Mesothelial cell of epicardium (in vitro differentiated cells): ENCODE measurements around the gene ICOSLG. TPM values are rescaled to one million over a fixed set of nuclear protein-coding genes. Genes with fewer than 3 reads are reported as not detected.
"Not testable (repeated sequence)": the region's sequence is repeated elsewhere in the genome, so short reads cannot be mapped to it uniquely, and the experiment has no call there.

Source experiments
- DNase-seq, 2 experiments: peaks; one replicate each; pipeline ENCODE4 v3.0.0; 2021; ENCODE audit warnings: low spot score in 2 of 2; ENCODE audit not compliant: unreplicated experiment in 2 of 2
- H3K27ac Mint-ChIP-seq: 2 replicates; pipeline ENCODE4 v1.8.0; 2021; ENCODE audit warnings: mixed read lengths
- H3K27me3 Mint-ChIP-seq: 2 replicates; pipeline ENCODE4 v1.8.0; 2021; ENCODE audit warnings: low read depth, mixed read lengths
- H3K36me3 Mint-ChIP-seq: 2 replicates; pipeline ENCODE4 v1.8.0; 2021; ENCODE audit warnings: mixed read lengths
- H3K4me1 Mint-ChIP-seq: 2 replicates; pipeline ENCODE4 v1.8.0; 2021; ENCODE audit warnings: mixed read lengths
- H3K4me3 Mint-ChIP-seq: 2 replicates; pipeline ENCODE4 v1.8.0; 2021; ENCODE audit warnings: mild to moderate bottlenecking, moderate library complexity, mixed read lengths
- H3K9me3 Mint-ChIP-seq: 2 replicates; pipeline ENCODE4 v1.8.0; 2021; ENCODE audit warnings: mixed read lengths
- total RNA-seq: library from RNA; stranded (reverse); gene quantifications from 3 replicates; pipeline ENCODE4 v1.2.1, GENCODE V29; 2021
- TF ChIP-seq, protein P1 (sequence below): fragments of 200-600 bp; sonication (generic); IDR thresholded peaks from one replicate; pipeline ENCODE4 v1.5.0; 2021; ENCODE audit warnings: antibody characterized with exemption; ENCODE audit not compliant: unreplicated experiment

ICOSLG gene
- total RNA-seq, 1 donor from 2014 or later: 3.8 TPM

DNA sequence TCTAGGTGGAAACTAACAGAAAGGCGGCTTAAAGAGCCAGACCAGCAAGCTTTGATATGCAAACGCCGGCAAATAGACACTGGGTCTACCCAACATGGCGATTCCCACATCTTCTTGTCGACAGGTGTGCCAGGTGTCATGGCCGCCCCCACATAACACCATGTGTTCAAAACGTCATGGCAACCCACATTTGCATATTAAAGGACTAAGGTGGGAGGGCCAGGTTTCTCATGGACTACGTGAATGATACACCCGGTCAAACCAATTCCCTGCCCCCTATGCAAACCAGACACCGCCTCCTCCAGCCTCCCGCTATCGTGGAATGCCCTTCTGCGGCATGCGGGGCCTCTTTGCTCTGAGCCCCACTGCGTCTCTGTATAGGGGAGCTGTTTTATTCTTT is 41.3 kb downstream of the ICOSLG start:
- TF ChIP-seq, protein P1, sequence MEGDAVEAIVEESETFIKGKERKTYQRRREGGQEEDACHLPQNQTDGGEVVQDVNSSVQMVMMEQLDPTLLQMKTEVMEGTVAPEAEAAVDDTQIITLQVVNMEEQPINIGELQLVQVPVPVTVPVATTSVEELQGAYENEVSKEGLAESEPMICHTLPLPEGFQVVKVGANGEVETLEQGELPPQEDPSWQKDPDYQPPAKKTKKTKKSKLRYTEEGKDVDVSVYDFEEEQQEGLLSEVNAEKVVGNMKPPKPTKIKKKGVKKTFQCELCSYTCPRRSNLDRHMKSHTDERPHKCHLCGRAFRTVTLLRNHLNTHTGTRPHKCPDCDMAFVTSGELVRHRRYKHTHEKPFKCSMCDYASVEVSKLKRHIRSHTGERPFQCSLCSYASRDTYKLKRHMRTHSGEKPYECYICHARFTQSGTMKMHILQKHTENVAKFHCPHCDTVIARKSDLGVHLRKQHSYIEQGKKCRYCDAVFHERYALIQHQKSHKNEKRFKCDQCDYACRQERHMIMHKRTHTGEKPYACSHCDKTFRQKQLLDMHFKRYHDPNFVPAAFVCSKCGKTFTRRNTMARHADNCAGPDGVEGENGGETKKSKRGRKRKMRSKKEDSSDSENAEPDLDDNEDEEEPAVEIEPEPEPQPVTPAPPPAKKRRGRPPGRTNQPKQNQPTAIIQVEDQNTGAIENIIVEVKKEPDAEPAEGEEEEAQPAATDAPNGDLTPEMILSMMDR: no peak
- DNase-seq: no peak
- Mint-ChIP-seq H3K4me1 (no peaks in the 10 kb centered on the region), H3K27me3 (no peaks in the 10 kb centered on the region), H3K4me3 (no peak overlapping the region), H3K27ac (no peak overlapping the region), H3K36me3 (no peaks in the 10 kb centered on the region), H3K9me3 (no peaks in the 10 kb centered on the region)

DNA sequence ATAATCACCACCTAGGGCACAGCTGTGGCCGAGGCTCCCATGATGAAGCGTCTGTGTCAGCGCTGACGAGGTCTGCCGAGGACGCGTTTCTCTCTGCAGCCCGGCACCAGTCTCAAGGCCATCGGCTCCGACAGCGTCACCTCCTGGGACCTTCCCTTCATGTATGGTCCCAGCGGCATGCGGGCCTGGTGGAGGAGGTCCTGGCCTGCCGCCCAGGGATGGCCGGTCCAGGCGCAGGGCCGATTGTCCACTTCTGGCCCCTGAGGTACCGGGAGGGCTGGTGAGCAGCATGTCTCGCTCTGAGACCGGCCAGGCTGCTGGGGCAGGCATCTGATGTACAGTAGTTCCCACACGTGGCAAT is 43.6 kb downstream of the ICOSLG start:
- H3K4me3 Mint-ChIP-seq, H3K36me3 Mint-ChIP-seq, H3K27me3 Mint-ChIP-seq, DNase-seq, H3K9me3 Mint-ChIP-seq, H3K4me1 Mint-ChIP-seq, H3K27ac Mint-ChIP-seq: not testable (repeated sequence)

DNA sequence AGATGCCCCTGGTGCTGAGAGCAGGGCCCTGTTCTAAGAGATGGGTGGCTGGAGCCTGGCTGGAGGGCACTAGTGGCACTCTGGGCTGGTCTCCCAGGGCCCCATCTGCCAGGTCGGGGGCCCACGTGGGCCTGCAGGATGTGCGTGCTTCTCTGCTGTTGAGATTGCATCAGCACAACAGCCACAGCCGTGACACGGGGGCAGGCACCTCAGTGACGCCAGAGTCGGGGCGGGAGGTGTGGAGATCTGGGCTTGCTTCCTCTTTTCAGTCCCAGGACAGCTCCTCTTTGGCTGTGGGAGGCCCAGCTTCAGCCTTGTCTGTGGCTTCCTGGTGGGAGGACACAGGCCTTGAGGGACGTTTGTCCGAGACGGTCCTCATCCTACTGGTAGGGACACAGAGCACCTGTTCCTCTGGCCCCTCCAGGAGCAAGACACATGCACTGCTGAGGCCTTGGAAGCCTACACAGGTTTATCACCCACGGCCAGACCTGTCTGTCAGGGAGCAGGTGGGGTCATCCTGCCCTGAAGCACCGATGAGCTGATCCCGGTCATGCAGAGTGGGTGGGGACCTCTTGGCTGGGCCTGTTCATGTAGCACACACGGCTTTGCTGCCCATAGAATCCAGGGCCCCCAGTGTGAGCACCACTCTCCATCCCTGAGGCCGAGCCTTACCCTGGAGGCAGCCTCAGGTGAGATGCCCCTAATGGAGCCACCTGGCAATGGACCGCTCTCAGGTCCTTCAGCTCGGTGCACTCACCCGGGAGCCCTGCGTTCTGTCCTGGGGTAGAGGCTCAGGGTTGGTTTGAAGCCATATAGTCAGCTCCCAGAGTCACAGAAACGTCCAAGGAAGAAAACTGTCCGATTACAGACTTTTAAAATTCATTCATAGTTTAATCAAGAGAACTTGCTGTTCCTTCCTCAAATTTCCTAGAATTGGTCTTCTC is 44.3 kb downstream of the ICOSLG start:
- H3K9me3 Mint-ChIP-seq, H3K27me3 Mint-ChIP-seq, H3K36me3 Mint-ChIP-seq, DNase-seq, H3K4me1 Mint-ChIP-seq, H3K4me3 Mint-ChIP-seq, H3K27ac Mint-ChIP-seq: not testable (repeated sequence)

DNA sequence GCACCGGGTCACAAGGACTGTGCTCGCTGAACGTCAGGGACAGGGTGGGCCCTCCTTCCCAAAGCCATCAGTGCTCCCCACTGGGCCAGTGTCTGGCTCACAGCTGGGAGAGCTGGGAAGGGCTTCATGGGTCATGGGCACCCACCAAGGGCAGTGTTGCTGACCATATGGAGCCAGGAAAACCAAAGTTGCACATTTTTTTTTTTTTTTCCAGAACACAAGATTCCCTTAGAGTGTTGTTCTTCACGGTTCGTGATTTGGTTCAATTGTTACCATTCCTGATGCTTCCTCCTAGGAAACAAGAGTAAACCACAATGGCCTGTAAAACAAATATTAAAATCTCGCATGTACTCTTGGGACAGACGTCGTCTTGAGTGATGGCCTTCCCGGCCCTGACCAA is 45.9 kb downstream of the ICOSLG start:
- H3K4me3 Mint-ChIP-seq, H3K27me3 Mint-ChIP-seq, H3K4me1 Mint-ChIP-seq, H3K9me3 Mint-ChIP-seq, H3K36me3 Mint-ChIP-seq, H3K27ac Mint-ChIP-seq, DNase-seq: not testable (repeated sequence)

DNA sequence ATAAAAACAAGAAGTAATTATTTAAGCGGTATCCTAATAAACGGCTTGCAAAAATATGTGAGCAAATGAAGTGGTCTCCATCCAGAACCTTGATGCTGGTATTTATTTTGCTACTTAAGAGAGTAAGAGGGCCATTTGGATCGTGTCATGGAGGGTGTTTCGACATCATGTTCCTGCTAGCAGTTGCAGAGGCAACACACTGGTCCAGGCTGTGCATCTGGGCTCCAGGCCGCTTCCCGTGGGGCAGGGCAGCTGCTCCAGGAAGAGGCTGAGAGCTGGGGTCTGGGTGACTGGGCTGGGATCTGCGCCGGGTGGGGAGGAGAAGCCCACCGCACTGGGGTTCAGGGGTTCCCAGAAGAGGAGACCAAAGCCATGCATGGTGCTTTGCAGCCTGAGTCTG is 46.3 kb downstream of the ICOSLG start:
- not testable (repeated sequence) for H3K36me3 Mint-ChIP-seq, H3K4me3 Mint-ChIP-seq, H3K27me3 Mint-ChIP-seq, DNase-seq, H3K27ac Mint-ChIP-seq, H3K4me1 Mint-ChIP-seq, H3K9me3 Mint-ChIP-seq

DNA sequence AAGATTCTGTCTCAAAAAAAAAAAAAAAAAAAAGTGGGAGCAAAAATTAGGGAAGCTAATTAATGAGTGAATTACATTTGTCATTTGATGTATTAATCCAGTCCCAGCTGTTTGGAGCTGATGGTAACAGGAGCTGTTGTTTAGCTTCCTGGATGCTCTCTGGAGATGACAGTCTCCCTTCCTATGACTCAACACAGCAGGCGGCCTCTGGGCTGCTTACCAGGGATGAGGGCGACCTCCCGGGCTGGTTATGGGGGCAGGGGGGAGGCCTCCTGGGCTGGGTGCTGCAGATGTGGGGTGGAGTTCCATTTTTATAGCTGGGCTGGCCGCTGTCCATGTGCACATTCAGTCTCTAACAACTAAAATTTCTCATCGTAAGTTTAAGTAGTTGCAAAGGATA is 47.6 kb downstream of the ICOSLG start:
- H3K9me3 Mint-ChIP-seq, H3K27me3 Mint-ChIP-seq, H3K4me1 Mint-ChIP-seq, H3K36me3 Mint-ChIP-seq, DNase-seq, H3K27ac Mint-ChIP-seq, H3K4me3 Mint-ChIP-seq: not testable (repeated sequence)

DNA sequence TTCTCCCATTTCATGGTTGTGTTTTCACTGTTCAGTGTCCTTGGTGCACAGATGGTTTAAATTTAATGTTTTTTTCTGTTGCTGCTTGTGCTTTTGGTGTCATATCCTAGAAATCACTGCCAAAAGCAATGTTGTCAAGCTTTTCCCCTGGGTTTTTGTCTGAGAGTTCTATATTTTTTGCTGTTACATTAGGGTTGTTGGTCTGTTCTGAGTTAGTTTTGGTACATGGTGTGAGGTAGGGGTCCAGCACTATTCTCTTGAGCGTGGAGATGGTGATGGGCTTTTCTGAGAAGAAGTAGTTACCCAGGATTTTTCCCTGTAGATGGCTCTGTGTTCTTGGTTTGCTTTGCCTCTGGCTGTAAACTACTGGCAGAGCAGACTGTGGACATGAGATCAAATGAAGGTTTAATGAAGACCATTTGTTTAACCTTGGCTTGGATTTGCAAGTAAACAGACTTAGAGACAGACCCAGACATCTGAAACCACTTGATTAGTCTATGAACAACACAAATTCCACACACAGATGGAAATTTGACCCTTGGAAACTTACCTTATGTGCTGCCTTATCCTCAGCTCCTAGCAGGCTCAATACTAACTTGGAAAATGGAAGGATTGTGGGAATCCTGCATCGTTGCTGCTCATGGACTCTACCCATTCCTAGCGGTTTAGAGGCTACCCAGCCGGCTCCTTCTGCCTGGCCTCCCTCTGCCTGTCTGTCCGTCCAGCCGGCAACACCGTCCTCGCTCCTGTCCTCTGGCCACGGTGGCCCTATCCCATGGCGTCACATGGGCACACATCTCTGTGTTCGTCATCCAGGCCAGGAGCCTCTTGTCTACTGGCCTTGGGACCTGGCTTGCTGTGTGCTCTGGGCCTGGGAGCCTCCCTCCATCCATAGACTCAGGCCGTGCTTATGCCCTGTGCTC is 50.1 kb downstream of the ICOSLG start:
- not testable (repeated sequence) for H3K27ac Mint-ChIP-seq, H3K4me3 Mint-ChIP-seq, H3K27me3 Mint-ChIP-seq, H3K4me1 Mint-ChIP-seq, H3K9me3 Mint-ChIP-seq, H3K36me3 Mint-ChIP-seq, DNase-seq

DNA sequence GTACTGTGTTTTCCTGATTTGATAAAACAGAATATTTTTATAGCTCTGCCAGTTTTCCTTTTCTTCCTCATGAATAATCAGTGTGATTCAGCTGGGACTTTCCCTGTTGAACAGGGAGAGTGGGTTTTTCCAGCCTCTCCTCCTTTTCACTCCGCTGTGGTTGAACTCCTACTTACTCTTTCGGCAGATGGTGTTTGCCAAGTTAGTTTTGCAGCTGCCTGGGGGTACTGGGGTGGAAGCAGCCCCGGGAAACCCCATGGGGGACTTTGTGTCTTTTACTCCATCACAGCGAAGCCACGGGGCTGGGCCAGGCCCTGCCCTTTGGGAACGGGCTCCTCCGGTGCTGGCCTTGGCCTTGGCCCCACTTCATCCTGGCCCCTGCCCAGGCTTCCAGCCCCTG is 55.9 kb downstream of the ICOSLG start:
- not testable (repeated sequence) for H3K4me3 Mint-ChIP-seq

DNA sequence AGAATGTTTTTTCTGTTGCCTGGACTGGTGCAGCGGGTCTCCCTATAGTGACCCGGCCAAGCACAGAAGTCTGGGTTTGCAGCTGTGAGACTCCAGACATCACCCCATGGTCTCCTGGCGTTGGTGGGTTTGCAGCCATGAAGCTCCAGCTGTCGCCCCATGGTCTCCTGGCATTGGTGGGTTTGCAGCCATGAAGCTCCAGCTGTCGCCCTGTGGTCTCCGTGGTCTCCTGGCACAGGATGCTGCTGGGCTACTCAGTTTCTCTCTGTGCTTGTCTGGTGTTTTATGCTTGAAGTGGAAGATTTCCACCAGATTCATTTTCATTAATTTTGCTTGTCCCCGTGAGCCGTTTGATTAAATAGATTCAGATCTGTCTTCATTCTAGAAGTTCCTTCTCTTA is 58.5 kb downstream of the ICOSLG start:
- H3K9me3 Mint-ChIP-seq, DNase-seq, H3K36me3 Mint-ChIP-seq, H3K27me3 Mint-ChIP-seq, H3K4me3 Mint-ChIP-seq, H3K27ac Mint-ChIP-seq, H3K4me1 Mint-ChIP-seq: not testable (repeated sequence)

More for the DNA sequence above, 55.9 kb downstream of the ICOSLG start:
- DNase-seq, H3K4me1 Mint-ChIP-seq, H3K27ac Mint-ChIP-seq, H3K9me3 Mint-ChIP-seq, H3K27me3 Mint-ChIP-seq, H3K36me3 Mint-ChIP-seq: not testable (repeated sequence)

DNA sequence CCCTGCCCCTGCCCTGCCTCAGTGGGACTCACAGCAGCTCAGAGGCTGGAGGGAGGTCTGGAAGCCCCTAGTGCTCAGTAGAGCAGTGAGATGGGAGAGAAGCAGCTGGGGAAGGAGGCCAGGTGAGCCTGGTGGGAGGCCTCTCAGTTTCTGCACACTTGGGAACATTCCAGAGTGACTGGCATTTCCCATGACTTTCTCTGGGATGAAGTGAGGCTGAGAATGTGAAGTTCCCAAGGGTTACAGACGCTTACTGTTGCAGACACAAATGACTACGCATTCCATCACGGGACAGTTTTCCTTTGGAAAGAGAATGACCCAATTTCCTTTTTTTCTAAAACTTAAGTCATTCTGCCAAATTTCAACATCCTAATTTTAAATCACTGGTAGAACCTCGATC is 59.2 kb downstream of the ICOSLG start:
- H3K4me1 Mint-ChIP-seq, H3K4me3 Mint-ChIP-seq, H3K27ac Mint-ChIP-seq, DNase-seq, H3K36me3 Mint-ChIP-seq, H3K27me3 Mint-ChIP-seq, H3K9me3 Mint-ChIP-seq: not testable (repeated sequence)

DNA sequence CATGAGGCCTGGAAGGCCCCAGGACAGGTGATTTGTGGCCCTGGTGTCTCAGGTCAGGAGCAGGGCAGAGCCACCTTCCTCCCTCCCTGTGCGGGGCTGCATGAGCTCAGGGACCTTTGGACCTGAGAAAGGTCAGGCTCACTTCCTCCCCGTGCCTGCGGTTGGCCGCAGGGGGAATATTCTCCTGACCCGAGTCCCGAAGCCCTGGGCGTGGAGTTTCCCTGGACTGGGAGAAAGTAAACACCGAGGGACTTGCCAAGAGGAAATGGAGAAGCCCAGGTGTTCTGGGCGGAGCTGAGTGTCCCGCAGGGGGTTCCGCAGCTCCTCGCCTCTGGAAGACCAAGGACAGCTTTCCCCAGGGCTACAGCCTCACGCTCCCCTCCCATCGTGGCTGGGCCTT is 64.6 kb downstream of the ICOSLG start:
- H3K9me3 Mint-ChIP-seq, H3K27me3 Mint-ChIP-seq, H3K4me3 Mint-ChIP-seq, DNase-seq, H3K4me1 Mint-ChIP-seq, H3K36me3 Mint-ChIP-seq, H3K27ac Mint-ChIP-seq: not testable (repeated sequence)

DNA sequence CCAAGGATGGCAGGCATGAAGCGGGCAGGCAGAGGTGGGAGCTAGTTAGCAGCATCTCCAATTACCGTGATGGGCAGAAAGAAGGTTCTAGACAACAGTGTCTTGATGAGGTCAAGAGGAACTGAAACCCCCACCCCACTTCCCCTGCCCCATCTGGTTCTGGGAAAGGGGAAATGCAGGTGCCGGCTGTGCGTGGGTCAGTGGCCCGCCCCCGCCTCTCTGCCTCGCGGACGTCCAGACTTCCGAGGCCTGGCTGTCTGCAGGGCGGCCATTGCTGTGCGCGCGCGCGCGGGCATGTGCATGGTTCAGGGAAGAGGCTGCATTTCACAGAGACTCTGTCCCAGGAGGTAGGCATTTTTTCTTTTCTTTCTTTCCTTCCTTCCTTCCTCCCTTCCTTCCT is 65.6 kb downstream of the ICOSLG start:
- not testable (repeated sequence) for H3K4me3 Mint-ChIP-seq, H3K27me3 Mint-ChIP-seq, H3K27ac Mint-ChIP-seq, DNase-seq, H3K4me1 Mint-ChIP-seq, H3K36me3 Mint-ChIP-seq, H3K9me3 Mint-ChIP-seq
